K562 (cell line): Measurements from ENCODE around the gene AP2A2. TPM values are rescaled to one million over a fixed set of nuclear protein-coding genes. Genes with fewer than 3 reads are reported as not detected.

Source experiments
- ATAC-seq: fragments of 200-7000 bp; cut with Tn5 transposase; 3 replicates; pipeline ENCODE4 v1.9.1; 2020; ENCODE audit warnings: moderate library complexity
- BruUV-seq: library from RNA; stranded (reverse); fragments of 400-500 nt; replicated peaks from 2 replicates; lab custom pipeline; 2021; lab: Mats Ljungman, UMichigan
- CTCF ChIA-PET: fragments of 300-600 bp; formaldehyde crosslinking; extraction: SDS; loops from one replicate; lab custom pipeline; 2021; ENCODE audit warnings: low intra/inter-chr PET ratio; lab: Yijun Ruan, JAX
- POLR2A ChIA-PET: fragments of 300-600, 350-650 bp; sonication (Branson Sonifier 250); formaldehyde crosslinking; extraction: SDS; loops from one replicate; lab custom pipeline; 2021; ENCODE audit warnings: antibody characterized with exemption, inconsistent platforms; lab: Yijun Ruan, JAX
- DNase-seq, 4 experiments: peaks; one replicate each; pipeline versions ENCODE4 v3.0.0 to v3.0.0-alpha.2; 2011 to 2018; ENCODE audit warnings: low spot score in 3 of 4, mixed read lengths in 3 of 4; ENCODE audit errors: extremely low read depth in 1 of 4
- FAIRE-seq: peaks from 2 replicates; lab custom pipeline; 2011; peaks lifted over from hg19 to GRCh38; lab: Jason Lieb, UNC
- H2AFZ ChIP-seq: 2 replicates; pipeline ENCODE4 v1.6.0; 2011; ENCODE audit warnings: low read depth, low read length, control low read depth, inconsistent platforms
- H3K27ac ChIP-seq: fragments of 200-600 bp; 3 replicates; pipeline ENCODE4 v1.8.0; 2011; ENCODE audit warnings: low read depth, mild to moderate bottlenecking, control low read depth, inconsistent platforms, low read length, moderate library complexity, mixed read lengths; ENCODE audit errors: extremely low read depth
- H3K27me3 ChIP-seq, 2 experiments: fragments of 300-600 bp in 1 of 2; 2 replicates in 1 of 2; 3 replicates in 1 of 2; pipeline versions ENCODE4 v1.6.0 to v1.8.0; 2011; ENCODE audit warnings: inconsistent platforms in 2 of 2, low read length in 2 of 2, mild to moderate bottlenecking in 1 of 2, mixed read lengths in 1 of 2, moderate library complexity in 1 of 2; ENCODE audit not compliant: control insufficient read depth in 2 of 2, insufficient read depth in 2 of 2
- H3K36me3 ChIP-seq: fragments of 300-600 bp; 3 replicates; pipeline ENCODE4 v1.8.0; 2011; ENCODE audit warnings: mild to moderate bottlenecking, low read length, inconsistent platforms; ENCODE audit not compliant: control insufficient read depth, insufficient read depth
- H3K4me1 ChIP-seq, 2 experiments: fragments of 200-600 bp in 1 of 2; replicated peaks in 1 of 2; 2 replicates in 1 of 2; 3 replicates in 1 of 2; pipeline versions ENCODE4 v1.5.1 to v1.8.0; 2011; ENCODE audit warnings: inconsistent platforms in 2 of 2, low read length in 2 of 2, mild to moderate bottlenecking in 1 of 2, mixed read lengths in 1 of 2, moderate library complexity in 1 of 2; ENCODE audit not compliant: control insufficient read depth in 2 of 2, insufficient read depth in 2 of 2
- H3K4me2 ChIP-seq: 2 replicates; pipeline ENCODE4 v1.6.1; 2011; ENCODE audit warnings: low read length, control low read depth, inconsistent platforms, mixed read lengths; ENCODE audit not compliant: insufficient read depth
- H3K4me3 ChIP-seq: fragments of 200-600 bp; sonication (generic), shearing (Covaris generic); 2 replicates; pipeline ENCODE4 v1.5.1; 2016; ENCODE audit warnings: control low read depth, inconsistent platforms
- H3K79me2 ChIP-seq: fragments of 200-600 bp; 3 replicates; pipeline ENCODE4 v1.8.0; 2011; ENCODE audit warnings: low read length, inconsistent platforms; ENCODE audit not compliant: control insufficient read depth, insufficient read depth
- H3K9ac ChIP-seq, 2 experiments: 2 replicates each; pipeline versions ENCODE4 v1.6.0 to v1.6.1; 2011; ENCODE audit warnings: low read depth in 2 of 2, low read length in 2 of 2, control low read depth in 1 of 2, inconsistent platforms in 1 of 2, mild to moderate bottlenecking in 1 of 2, mixed read lengths in 1 of 2; ENCODE audit not compliant: insufficient read depth in 1 of 2
- H3K9me1 ChIP-seq: one replicate; pipeline ENCODE4 v1.6.0; 2011; ENCODE audit warnings: inconsistent platforms, mild to moderate bottlenecking, low read length, moderate library complexity; ENCODE audit not compliant: control insufficient read depth, insufficient read depth
- H3K9me3 ChIP-seq: replicated peaks from 2 replicates; pipeline ENCODE4 v1.5.1; 2011; ENCODE audit warnings: low read depth, low read length, inconsistent platforms; ENCODE audit not compliant: control insufficient read depth, insufficient read depth
- H4K20me1 ChIP-seq: replicated peaks from 2 replicates; pipeline ENCODE4 v1.6.1; 2011; ENCODE audit warnings: low read length, inconsistent platforms, mixed read lengths; ENCODE audit not compliant: control insufficient read depth, insufficient read depth
- C11orf30 ChIP-seq: fragments of 450-650 bp; IDR thresholded peaks from 2 replicates; pipeline ENCODE4 v1.6.1; 2016; ENCODE audit warnings: low read depth, mild to moderate bottlenecking
- CBFA2T3 ChIP-seq: fragments of 450-650 bp; IDR thresholded peaks from 2 replicates; pipeline ENCODE4 v1.6.1; 2017
- CREB1 ChIP-seq, 2 experiments: sonication (generic) in 1 of 2; formaldehyde crosslinking in 1 of 2; IDR thresholded peaks; 2 replicates each; pipeline versions ENCODE4 v1.6.1 to v1.8.0; 2012 to 2022; ENCODE audit warnings: inconsistent platforms in 1 of 2, mild to moderate bottlenecking in 1 of 2, missing genetic modification reagents in 1 of 2, moderate library complexity in 1 of 2
- CREB3 ChIP-seq: fragments of 450-650 bp; conservative IDR thresholded peaks from 2 replicates; pipeline ENCODE4 v1.6.1; 2016; ENCODE audit warnings: missing genetic modification characterization, low read depth, mild to moderate bottlenecking, missing compliant biosample characterization, moderate library complexity
- CREM ChIP-seq: IDR thresholded peaks from 2 replicates; pipeline ENCODE4 v1.6.1; 2014; ENCODE audit warnings: antibody characterized with exemption, low read depth
- GABPA ChIP-seq: fragments of 200-800 bp; sonication (Bioruptor generic); conservative IDR thresholded peaks from 2 replicates; pipeline ENCODE4 v1.6.1; 2016; ENCODE audit warnings: low read depth, missing genetic modification characterization, missing compliant biosample characterization
- GATAD2B ChIP-seq: fragments of 450-650 bp; IDR thresholded peaks from 2 replicates; pipeline ENCODE4 v1.6.1; 2017; ENCODE audit warnings: mild to moderate bottlenecking, borderline replicate concordance
- JUN ChIP-seq, 2 experiments: sonication (generic) in 1 of 2; formaldehyde crosslinking in 1 of 2; IDR thresholded peaks; 2 replicates each; pipeline versions ENCODE4 v1.6.1 to v1.8.0; 2012 to 2022; ENCODE audit warnings: borderline replicate concordance in 2 of 2, mild to moderate bottlenecking in 2 of 2, improper control_type of control experiment in 1 of 2, low read depth in 1 of 2, low read length in 1 of 2, missing genetic modification reagents in 1 of 2
- MECOM ChIP-seq: fragments of 250-450 bp; sonication (Bioruptor Pico); IDR thresholded peaks from 2 replicates; pipeline ENCODE4 v1.8.0; 2022; ENCODE audit warnings: inconsistent platforms
- NR2C1 ChIP-seq, 2 experiments: fragments of 450-650 bp; IDR thresholded peaks; 2 replicates each; pipeline ENCODE4 v1.6.1; 2017; ENCODE audit warnings: mild to moderate bottlenecking in 2 of 2, antibody characterized with exemption in 1 of 2, inconsistent platforms in 1 of 2, missing compliant biosample characterization in 1 of 2, missing genetic modification characterization in 1 of 2
- NR2C2 ChIP-seq, 2 experiments: fragments of 200-800 bp in 1 of 2; sonication (Bioruptor generic) in 1 of 2; sonication (generic) in 1 of 2; formaldehyde crosslinking in 1 of 2; IDR thresholded peaks; 2 replicates each; pipeline versions ENCODE4 v1.6.1 to v1.8.0; 2016 to 2022; ENCODE audit warnings: mild to moderate bottlenecking in 1 of 2, missing compliant biosample characterization in 1 of 2, missing genetic modification characterization in 1 of 2, missing genetic modification reagents in 1 of 2
- SMARCA5 ChIP-seq: fragments of 450-650 bp; IDR thresholded peaks from 2 replicates; pipeline ENCODE4 v1.6.1; 2016
- ZNF444 ChIP-seq: fragments of 250-450 bp; sonication (Bioruptor Pico); IDR thresholded peaks from 2 replicates; pipeline ENCODE4 v1.4.0; 2020; ENCODE audit warnings: mild to moderate bottlenecking, moderate library complexity
- WGBS: fragments of 100-300 bp; shearing (Covaris generic); methylation state at CpG from one replicate; pipeline ENCODE4 v1.1.6; 2016; ENCODE audit warnings: low coverage, mixed read lengths; ENCODE audit not compliant: insufficient coverage; ENCODE audit errors: missing lambda C conversion rate; 5-methylcytosine and 5-hydroxymethylcytosine counted together
- in situ Hi-C: fragments of 300-500 bp; cut with MboI; formaldehyde crosslinking; loops from 4 replicates; pipeline ENCODE4 v1.15.0; 2018; ENCODE audit warnings: inconsistent platforms, mixed read lengths
- intact Hi-C: fragments of 100-400 bp; cut with micrococcal nuclease; formaldehyde crosslinking; loops from 2 replicates; pipeline ENCODE4 v1.14.2; 2022
- polyA plus RNA-seq, 8 experiments: library from polyadenylated mRNA; depleted of rRNA in 4 of 8; stranded (reverse) in 5 of 8; unstranded in 3 of 8; fragments of >200 nt; fragmentation: Nextera tagmentation in 2 of 8; fragmentation: Illumina TruSeq in 1 of 8; extraction: Ambion mirVana in 2 of 8; extraction: Trizol in 1 of 8; gene quantifications; 2 replicates each; pipeline versions ENCODE4 v1.2.1 to v1.2.3, GENCODE V29; 2011 to 2014; ENCODE audit warnings: inconsistent platforms in 1 of 8, missing spikeins in 1 of 8
- total RNA-seq, 7 experiments: library from RNA; depleted of rRNA in 6 of 7; stranded (reverse); fragments of >200 nt in 6 of 7; fragmentation: Illumina TruSeq in 2 of 7; extraction: Trizol in 2 of 7; gene quantifications; 2 replicates each; pipeline versions ENCODE4 v1.2.1 to v1.2.3, GENCODE V29; 2011 to 2021; ENCODE audit warnings: low replicate concordance in 1 of 7
- TF ChIP-seq, protein P1 (sequence below): fragments of 250-450 bp; sonication (Bioruptor Pico); IDR thresholded peaks from 2 replicates; pipeline ENCODE4 v1.5.0; 2020; ENCODE audit warnings: mild to moderate bottlenecking
- TF ChIP-seq, protein P2 (sequence below): fragments of 450-650 bp; IDR thresholded peaks from 2 replicates; pipeline ENCODE4 v1.6.1; 2016
- TF ChIP-seq, protein P3 (sequence below): sonication (generic); formaldehyde crosslinking; IDR thresholded peaks from 2 replicates; pipeline ENCODE4 v1.8.1; 2023; ENCODE audit warnings: mild to moderate bottlenecking, missing genetic modification reagents, moderate library complexity

The AP2A2 gene
- total and polyA plus RNA-seq, 9 of the 15 experiments (the other 6 are each of a cell fraction or from before 2014, with no cell fraction given) = 0.69 to 41.7 (median 15.2) TPM

- CTCF ChIA-PET = no interaction called here
- no peak overlapping the region for H3K4me3 ChIP-seq
- in situ Hi-C loops = no loop called here
- H3K27me3 ChIP-seq = no peaks in the 10 kb centered on the region
- H3K27ac ChIP-seq = peak overlapping the region; percentile 46; the same call in 1 of the 3 replicates
- FAIRE-seq (no peak), DNase-seq (peak in 1 of 4 experiments; percentile 52), ATAC-seq (no peak; the same call in 2 of the 3 replicates)
- peaks cover 21 to 40% of the 10 kb centered on the region in 2 experiments for H3K4me1 ChIP-seq
- H3K9me1 ChIP-seq = no peaks in the 10 kb centered on the region
- H3K9ac ChIP-seq = peak overlapping the region; percentile 20 to 75; a peak in 3 of 4 replicates
- H3K4me2 ChIP-seq = peak overlapping the region; percentile 28; the same call in 1 of the 2 replicates
- peak overlapping the region; percentile 67 for H2AFZ ChIP-seq
- POLR2A ChIA-PET = interaction anchor here (0.6 to 1.0 kb wide), 2 partner anchors 23 to 247 kb away, joined by 3 to 5 read pairs; no protein-coding TSS in a partner anchor
- H3K79me2 ChIP-seq = peaks cover 7% of the 10 kb centered on the region
- 52% methylated on average over 20 of the region's 21 CpGs for WGBS
- intact Hi-C loops = loop anchor here (10.0 kb wide), 1 partner anchor 70 kb away; the partner anchor contains the start of genes POLR2L and TSPAN4
- H3K36me3 ChIP-seq = no peaks in the 10 kb centered on the region
- no TSS peak for BruUV-seq
- H3K9me3 ChIP-seq = no peaks in the 10 kb centered on the region
- no peaks in the 10 kb centered on the region for H4K20me1 ChIP-seq
- TF ChIP-seq ZNF444 (CRISPR knock-in tag) = no peak
- TF ChIP-seq CREM = no peak
- no peak for TF ChIP-seq GATAD2B
- TF ChIP-seq, protein P1, sequence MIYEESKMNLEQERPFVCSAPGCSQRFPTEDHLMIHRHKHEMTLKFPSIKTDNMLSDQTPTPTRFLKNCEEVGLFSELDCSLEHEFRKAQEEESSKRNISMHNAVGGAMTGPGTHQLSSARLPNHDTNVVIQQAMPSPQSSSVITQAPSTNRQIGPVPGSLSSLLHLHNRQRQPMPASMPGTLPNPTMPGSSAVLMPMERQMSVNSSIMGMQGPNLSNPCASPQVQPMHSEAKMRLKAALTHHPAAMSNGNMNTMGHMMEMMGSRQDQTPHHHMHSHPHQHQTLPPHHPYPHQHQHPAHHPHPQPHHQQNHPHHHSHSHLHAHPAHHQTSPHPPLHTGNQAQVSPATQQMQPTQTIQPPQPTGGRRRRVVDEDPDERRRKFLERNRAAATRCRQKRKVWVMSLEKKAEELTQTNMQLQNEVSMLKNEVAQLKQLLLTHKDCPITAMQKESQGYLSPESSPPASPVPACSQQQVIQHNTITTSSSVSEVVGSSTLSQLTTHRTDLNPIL = no peak
- TF ChIP-seq SMARCA5 = no peak
- peak; percentile 90 for TF ChIP-seq C11orf30
- TF ChIP-seq CREB1 (IDR thresholded peaks at IDR 0.05) = no peak
- no peak for TF ChIP-seq CREB1 (CRISPR knock-in tag; IDR thresholded peaks at IDR 0.05)
- TF ChIP-seq JUN (IDR thresholded peaks at IDR 0.05; ENCODE audit: borderline replicate concordance, low read depth, low read length) = no peak
- no peak for TF ChIP-seq JUN (CRISPR knock-in tag; IDR thresholded peaks at IDR 0.05; ENCODE audit: borderline replicate concordance)
- TF ChIP-seq, protein P2, sequence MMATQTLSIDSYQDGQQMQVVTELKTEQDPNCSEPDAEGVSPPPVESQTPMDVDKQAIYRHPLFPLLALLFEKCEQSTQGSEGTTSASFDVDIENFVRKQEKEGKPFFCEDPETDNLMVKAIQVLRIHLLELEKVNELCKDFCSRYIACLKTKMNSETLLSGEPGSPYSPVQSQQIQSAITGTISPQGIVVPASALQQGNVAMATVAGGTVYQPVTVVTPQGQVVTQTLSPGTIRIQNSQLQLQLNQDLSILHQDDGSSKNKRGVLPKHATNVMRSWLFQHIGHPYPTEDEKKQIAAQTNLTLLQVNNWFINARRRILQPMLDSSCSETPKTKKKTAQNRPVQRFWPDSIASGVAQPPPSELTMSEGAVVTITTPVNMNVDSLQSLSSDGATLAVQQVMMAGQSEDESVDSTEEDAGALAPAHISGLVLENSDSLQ = peak; percentile 52
- TF ChIP-seq CBFA2T3 = no peak
- no peak for TF ChIP-seq NR2C2 (CRISPR knock-in tag; IDR thresholded peaks at IDR 0.05)
- TF ChIP-seq NR2C2 (tag; IDR thresholded peaks at IDR 0.05) = peak; percentile 43; the same call in 1 of the 2 replicates
- peak; percentile 67 for TF ChIP-seq GABPA (tag)
- TF ChIP-seq, protein P3, sequence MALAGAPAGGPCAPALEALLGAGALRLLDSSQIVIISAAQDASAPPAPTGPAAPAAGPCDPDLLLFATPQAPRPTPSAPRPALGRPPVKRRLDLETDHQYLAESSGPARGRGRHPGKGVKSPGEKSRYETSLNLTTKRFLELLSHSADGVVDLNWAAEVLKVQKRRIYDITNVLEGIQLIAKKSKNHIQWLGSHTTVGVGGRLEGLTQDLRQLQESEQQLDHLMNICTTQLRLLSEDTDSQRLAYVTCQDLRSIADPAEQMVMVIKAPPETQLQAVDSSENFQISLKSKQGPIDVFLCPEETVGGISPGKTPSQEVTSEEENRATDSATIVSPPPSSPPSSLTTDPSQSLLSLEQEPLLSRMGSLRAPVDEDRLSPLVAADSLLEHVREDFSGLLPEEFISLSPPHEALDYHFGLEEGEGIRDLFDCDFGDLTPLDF (CRISPR knock-in tag) = no peak
- no peak for TF ChIP-seq NR2C1 (IDR thresholded peaks at IDR 0.05)
- peak; percentile 13; the same call in 1 of the 2 replicates for TF ChIP-seq NR2C1 (tag; IDR thresholded peaks at IDR 0.05)
- TF ChIP-seq MECOM = no peak
- TF ChIP-seq CREB3 (tag) = peak; percentile 86
These were observed 10.7 kb upstream of the AP2A2 start for GRCh38 chr11:914747-915501.
